IPS-NIHi7 (cell line): Measurements from ENCODE around the gene SSBP4.

ENCODE experiments used
- DNase-seq: peaks from one replicate; pipeline ENCODE4 v3.0.0; 2012; ENCODE audit warnings: mixed read lengths; ENCODE audit errors: extremely low spot score

Gene SSBP4

GRCh38 chr19:18444513-18444912 is 25.3 kb downstream of the SSBP4 start:
- no peak for DNase-seq

GRCh38 chr19:18445262-18445948 is 26.2 kb downstream of the SSBP4 start:
- no peak for DNase-seq

DNA sequence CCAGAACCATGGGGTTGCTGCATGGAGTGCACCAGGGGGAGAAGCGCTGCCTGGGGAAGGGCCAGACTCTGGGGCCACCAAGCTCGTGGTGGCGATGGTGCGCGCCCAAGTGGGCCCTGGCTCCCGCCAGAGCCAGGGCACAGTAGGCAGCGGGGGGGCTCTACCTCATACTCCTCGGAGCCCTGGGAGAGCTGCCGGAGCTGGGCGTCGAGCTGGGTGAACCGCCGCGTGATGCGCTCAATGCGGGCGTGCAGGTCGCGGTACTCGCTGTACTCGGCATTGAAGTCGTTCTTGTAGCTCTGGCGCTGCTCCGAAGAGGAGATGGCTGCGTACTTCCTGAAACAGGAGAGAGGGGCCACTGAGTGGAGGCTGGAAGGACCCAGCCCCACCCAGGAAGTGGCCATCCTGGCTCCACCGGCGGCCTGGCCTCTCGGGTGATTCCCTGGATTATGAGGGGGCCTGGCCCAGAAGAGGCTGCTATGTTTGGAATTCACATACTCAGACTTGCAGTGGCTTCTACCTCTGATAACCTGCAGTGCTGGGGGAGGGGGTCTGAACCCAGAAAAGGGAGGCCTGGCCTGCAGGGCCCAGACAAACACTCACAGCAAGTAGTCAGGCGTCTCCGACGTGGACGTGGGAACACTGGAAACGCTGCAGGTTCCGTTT is 27.1 kb downstream of the SSBP4 start:
- DNase-seq, result no peak

DNA sequence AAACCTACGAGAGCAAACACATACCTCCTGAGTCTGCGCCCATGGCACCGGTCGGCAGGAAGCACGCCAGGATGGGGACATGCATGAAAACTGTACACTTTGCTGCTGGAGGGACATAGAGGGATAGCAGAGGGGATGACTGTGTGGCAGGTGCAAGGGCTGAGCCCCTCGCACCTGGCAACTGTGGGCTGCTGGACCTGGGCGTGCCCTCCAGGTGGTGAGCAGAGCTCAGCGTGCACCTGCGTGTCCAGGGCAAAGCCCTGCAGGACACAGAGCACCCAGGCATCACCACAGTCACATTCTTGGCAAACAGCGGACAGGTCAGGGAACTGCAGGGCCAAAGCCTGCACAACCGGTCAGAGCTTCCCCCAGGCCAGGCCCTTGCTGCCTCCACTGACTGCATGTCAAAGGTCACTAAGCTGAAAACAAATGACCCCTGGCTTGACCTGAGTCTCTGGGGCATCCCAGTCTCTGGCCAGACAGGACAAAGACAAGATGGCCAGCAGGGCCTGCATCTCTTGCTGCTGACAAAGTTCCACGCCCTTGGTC is 27.7 kb downstream of the SSBP4 start:
- no peak for DNase-seq

GRCh38 chr19:18449552-18449951 is 30.4 kb downstream of the SSBP4 start:
- DNase-seq, result no peak

DNA sequence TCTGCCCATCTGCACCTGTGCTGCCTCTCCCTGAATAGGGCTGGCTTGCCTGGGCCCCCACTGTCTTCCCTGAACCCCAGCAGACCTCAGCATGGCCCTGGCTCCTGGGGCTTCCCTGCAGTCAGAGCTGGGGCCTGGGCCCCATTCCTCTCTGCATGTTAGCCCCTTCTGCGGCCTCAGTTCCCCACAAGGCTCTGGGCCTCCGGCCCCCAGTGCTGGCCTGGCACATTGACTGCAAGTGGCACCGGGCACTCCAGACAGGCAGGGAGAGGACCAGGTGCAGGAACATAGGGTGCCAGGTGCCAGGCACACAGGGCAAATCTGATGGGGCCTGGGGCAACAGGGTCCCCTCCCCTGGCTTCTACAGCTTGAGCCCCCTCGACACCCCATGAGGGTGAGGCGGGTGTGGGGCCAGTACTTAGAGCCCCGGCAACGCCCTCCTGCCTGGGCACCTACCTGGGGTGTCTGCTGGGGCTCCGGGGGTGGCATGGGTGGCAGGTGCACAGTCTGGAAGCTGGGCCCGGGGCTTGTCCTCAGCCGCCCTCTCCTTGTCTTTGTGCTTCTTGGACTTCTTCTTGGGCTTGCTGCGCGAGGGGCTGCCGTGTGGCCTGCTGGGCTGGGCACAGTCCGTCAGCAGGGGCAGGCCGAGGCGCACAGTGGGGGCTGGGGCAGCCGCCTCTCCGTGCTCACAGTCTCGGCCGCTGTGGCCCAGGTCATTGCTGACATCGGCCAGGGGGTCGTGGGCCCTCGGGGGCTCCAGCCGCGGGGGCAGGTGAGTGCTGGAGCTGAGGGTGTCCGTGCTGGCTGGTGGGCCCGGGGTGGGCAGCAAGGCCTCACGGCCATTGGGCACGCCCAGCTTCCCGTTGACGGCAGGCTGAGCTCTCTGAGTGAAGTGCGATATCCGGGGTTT is 31.1 kb downstream of the SSBP4 start:
- no peak for DNase-seq

- DNase-seq, result peak; percentile 89
These were observed 32.0 kb downstream of the SSBP4 start for GRCh38 chr19:18450931-18451836.

DNA sequence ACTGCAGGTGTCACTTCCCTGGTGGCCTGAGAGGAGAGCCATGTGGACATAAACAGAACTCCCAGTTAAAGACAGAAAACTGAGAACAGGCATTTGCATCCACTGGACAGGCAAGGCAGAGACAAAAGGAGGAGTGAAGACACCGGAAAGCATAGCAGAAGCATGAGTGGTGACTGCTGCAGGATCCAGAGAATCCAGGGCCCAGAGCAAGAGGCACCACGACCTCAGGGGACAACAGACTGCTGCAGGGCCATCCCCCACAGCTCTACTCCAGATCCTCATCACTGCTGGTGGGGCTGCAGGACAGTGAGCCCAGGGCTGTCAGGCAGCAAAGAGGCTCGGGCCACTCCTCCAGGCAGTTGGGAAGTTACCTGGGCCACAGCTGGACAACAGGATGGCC is 33.2 kb downstream of the SSBP4 start:
- no peak for DNase-seq

- no peak for DNase-seq
These were observed 34.2 kb downstream of the SSBP4 start for GRCh38 chr19:18453269-18454024.

DNA sequence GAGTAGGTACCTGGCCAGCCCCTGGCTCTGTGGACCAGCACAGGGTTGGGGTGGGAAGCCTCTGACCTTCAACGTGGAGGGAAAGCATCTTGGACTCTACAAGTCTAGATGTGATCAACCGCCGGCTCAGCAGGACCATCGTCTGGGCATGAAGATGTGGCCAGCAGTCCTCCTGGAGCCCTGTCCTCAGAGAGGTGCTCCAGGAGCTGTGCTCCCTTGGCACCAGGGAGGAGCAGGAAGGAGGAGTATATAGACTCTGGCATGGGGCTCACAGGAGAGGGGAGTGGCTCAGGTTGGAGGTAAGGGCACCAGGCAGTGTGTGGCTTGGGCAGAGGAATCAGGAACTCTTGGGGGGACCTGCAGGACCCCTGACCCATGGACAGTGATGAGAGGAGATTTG is 37.1 kb downstream of the SSBP4 start:
- DNase-seq, result no peak

GRCh38 chr19:18456974-18457373 is 37.8 kb downstream of the SSBP4 start:
- no peak for DNase-seq

DNA sequence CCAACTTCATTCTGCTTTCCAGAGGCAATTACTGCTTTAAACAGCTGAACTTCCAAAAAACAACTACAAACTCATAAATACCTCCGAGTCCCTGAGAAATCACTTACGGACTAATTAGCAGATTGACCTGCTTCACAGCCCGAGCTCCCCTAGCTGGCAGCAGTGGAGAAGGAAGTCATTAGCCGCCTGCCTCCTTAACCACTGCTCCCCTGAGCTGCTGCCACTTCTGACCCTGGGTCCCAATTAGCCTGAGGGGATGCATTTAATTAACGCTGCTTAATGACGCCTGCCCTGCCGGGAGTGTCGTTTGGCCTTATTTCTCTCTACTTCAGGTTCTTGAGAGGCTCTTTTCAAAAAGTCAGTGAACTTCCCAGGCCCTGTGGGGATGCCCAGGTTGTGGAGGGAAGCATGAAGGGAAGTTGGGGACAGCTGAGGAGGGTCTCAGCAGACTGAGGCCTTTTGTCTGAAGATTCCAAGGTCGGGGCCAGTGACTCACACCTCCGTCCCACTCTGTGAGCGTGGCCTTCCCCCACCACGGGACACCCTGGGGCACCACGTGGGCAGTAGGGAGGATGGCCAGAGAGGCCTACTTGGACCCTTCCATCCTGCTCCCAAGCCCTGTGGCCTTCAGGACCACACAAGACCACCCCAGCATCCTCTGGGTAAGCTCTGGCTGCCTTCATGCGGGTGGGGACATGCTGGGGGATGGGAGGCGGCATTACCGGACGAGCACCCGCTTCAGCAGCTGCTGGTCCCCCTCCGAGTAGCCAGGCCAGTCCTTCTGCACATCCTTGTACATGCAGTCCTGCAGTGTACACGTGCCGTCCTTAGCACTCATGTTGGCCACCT is 38.5 kb downstream of the SSBP4 start:
- DNase-seq, result no peak

DNA sequence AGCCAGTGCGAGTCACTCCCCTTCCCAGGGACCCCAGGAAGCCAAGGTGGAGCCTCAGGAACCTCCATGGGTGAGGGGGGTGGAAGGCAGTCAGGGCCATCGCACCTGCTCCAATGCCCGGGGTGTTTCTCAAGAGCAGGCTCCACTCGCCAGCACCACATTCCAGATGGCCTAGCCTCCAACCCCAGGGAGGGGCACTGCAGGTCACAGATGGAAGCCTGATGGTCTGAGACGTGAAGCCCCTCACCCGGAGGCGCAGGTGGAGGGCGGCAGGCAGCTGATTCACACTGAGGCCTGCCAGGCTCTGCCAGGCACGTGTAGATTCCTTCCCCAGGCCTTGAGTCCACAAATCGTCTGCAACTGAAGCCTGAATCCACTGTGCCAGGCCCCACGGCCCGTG is 41.7 kb downstream of the SSBP4 start:
- no peak for DNase-seq

- DNase-seq, result no peak
These were observed 42.3 kb downstream of the SSBP4 start for GRCh38 chr19:18461471-18461870.

- no peak for DNase-seq
These were observed 45.4 kb downstream of the SSBP4 start for GRCh38 chr19:18464646-18465045.

- DNase-seq, result no peak
These were observed 46.2 kb downstream of the SSBP4 start for GRCh38 chr19:18465214-18465963.

- no peak for DNase-seq
These were observed 46.8 kb downstream of the SSBP4 start for GRCh38 chr19:18465964-18466339.

- DNase-seq, result no peak
These were observed 47.2 kb downstream of the SSBP4 start for GRCh38 chr19:18466354-18466753.

- no peak for DNase-seq
These were observed 48.8 kb downstream of the SSBP4 start for GRCh38 chr19:18467978-18468377.
